Heart left ventricle (tissue), 13 donors: ENCODE measurements around the gene UBE2F.

ENCODE experiments used
- POLR2A ChIP-seq, 2 donors: fragments of 450-650 bp; IDR thresholded peaks; one replicate each; pipeline ENCODE4 v1.6.1; 2017; ENCODE audit warnings: antibody characterized with exemption in 2 of 2, mild to moderate bottlenecking in 2 of 2, moderate library complexity in 2 of 2
- TF ChIP-seq, protein P1 (sequence below), 12 donors: fragments of 200-600 bp; sonication (generic) in 4 of 12; IDR thresholded peaks; one replicate each; pipeline versions ENCODE4 v1.5.0 to v1.8.0; 2018 to 2022; ENCODE audit warnings: antibody characterized with exemption in 12 of 12, mild to moderate bottlenecking in 5 of 12
- donor health status: ischemic (EF 13 %, LVEDD 7.1; RV severe dilation, severe dysfunction).
- donor health status: DM: no; HTN: yes; CAD: no.
- donor health status: DM: no; HTN: no; CAD: no.
- donor health status: ischemic (EF 25% LVEDD 6.9; RV normal size, moderate dysfunction).
- donor health status: ischemic (EF 25% LVEDD 5.7; RV mildly dilated, moderate dysfunction).
- donor health status: ischemic (EF 35%, LVEDD 5.7; RV mildly dilated, moderate dysfunction).
- donor health status: nonischemic (EF 11% LVEDD 7.7; RV severe dilation, severe dysfunction).
- donor health status: DM: yes; HTN: yes; CAD: no.
- donor health status: PGD.
- donor health status: ischemic (EF 29% LVEDD 5.4; RV normal size, mild dysfunction).
- donor health status: nonischemic (EF 23%, LVEDD 6.1; RV moderate dilation, normal function).

DNA sequence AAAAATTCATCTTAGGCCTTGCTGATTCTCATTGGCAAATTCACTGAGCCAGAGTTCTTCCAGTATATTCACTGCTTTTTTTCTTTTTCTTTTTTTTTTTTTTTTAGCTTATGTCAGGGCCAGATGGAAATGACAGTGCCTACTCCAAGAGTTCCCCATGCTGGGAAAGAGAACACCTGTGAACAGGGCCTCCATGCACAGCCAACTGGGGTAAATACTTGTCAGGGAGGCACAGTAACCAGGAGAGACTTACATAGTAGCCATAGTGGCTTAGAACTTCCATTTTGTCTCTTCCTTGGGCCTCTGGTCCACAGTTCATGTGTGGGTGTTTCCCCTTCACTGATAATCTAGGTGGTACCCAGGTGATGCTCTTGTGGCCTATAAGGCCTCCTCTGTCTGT lies 78.8 kb downstream of the UBE2F start:
- TF ChIP-seq, protein P1, sequence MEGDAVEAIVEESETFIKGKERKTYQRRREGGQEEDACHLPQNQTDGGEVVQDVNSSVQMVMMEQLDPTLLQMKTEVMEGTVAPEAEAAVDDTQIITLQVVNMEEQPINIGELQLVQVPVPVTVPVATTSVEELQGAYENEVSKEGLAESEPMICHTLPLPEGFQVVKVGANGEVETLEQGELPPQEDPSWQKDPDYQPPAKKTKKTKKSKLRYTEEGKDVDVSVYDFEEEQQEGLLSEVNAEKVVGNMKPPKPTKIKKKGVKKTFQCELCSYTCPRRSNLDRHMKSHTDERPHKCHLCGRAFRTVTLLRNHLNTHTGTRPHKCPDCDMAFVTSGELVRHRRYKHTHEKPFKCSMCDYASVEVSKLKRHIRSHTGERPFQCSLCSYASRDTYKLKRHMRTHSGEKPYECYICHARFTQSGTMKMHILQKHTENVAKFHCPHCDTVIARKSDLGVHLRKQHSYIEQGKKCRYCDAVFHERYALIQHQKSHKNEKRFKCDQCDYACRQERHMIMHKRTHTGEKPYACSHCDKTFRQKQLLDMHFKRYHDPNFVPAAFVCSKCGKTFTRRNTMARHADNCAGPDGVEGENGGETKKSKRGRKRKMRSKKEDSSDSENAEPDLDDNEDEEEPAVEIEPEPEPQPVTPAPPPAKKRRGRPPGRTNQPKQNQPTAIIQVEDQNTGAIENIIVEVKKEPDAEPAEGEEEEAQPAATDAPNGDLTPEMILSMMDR (IDR thresholded peaks at IDR 0.05): no peak
- TF ChIP-seq POLR2A (IDR thresholded peaks at IDR 0.05): no peak
